Glomerular visceral epithelial cell (primary cell): ENCODE measurements around the gene CASQ2.

ENCODE experiments used
- DNase-seq: peaks from one replicate; pipeline ENCODE4 v3.0.0-alpha.2; 2016; ENCODE audit errors: extremely low spot score

The CASQ2 gene

DNA sequence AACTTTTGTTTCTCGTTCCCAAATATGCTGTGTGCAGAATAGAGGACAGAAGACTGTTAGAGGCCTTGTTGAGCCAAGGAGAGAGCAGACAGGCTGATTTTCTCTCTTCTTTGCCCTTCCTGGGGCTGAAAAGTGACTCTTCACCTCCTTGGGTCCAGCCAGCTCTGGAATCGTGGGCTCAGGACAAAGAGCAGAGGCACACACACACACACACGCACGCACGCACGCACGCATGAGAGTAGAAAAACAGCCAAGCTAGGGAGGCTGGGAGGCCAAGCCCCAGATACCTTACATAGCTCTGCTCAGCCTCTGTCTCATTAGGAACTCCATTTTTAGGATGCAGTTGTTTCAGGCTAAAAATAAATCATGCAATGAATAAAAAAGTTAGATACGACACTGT is at the start of gene CASQ2:
Gene CASQ2 (minus strand): TSS at position 166 of the 400 bp plus-strand sequence. CDS start 173 bp downstream, outside the sequence.
- no peak for DNase-seq

DNA sequence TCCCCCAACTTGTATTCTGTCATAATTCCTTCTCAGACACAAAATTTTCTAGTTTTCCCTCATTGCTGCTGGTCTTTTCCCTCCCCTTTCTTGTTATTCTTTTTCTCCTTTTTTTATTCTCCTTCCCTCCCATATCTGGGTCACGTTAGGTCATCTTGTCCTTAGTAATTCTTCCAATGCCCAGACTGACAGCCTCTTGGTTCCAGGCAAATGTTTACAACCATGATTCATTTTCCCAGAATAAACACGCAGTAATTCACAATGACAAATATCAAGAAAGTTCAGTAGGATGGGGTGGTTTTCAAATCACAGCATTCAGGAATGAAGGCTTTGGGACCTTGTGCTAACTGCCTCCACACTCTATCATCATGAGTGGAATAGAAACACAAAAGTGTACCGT is 47.2 kb upstream of the CASQ2 start:
- no peak for DNase-seq

- DNase-seq = no peak
These were observed 46.3 kb upstream of the CASQ2 start for GRCh38 chr1:115814685-115815398.

GRCh38 chr1:115813727-115814126 is 45.2 kb upstream of the CASQ2 start:
- DNase-seq = no peak

- DNase-seq = no peak
These were observed 42.8 kb upstream of the CASQ2 start for GRCh38 chr1:115811140-115811828.

GRCh38 chr1:115810609-115811008 is 42.1 kb upstream of the CASQ2 start:
- no peak for DNase-seq

DNA sequence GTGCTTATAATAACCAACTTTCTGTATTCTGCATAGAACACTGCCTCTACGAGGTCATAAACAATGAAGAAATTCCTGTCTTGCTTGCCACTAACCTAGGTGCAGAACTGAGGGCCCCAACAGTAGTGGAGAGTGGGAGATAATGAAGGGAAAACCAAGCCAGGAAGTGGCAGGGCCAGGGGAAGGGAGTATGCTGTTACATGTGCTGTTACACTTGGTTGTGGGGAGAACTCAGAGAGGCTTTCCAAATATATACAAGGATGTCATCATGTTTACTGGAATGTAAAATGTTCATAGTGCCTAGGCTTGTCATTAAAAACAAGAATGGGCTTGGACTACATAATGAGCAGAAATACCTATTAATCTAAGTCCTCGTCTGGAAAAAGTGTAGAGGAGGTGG is 41.3 kb upstream of the CASQ2 start:
- no peak for DNase-seq

GRCh38 chr1:115809076-115809475 is 40.6 kb upstream of the CASQ2 start:
- DNase-seq = no peak

- peak; percentile 68 for DNase-seq
These were observed 39.2 kb upstream of the CASQ2 start for GRCh38 chr1:115807723-115808122.

GRCh38 chr1:115805597-115805996 is 37.1 kb upstream of the CASQ2 start:
- DNase-seq = no peak

GRCh38 chr1:115802416-115802815 is 33.9 kb upstream of the CASQ2 start:
- no peak for DNase-seq

DNA sequence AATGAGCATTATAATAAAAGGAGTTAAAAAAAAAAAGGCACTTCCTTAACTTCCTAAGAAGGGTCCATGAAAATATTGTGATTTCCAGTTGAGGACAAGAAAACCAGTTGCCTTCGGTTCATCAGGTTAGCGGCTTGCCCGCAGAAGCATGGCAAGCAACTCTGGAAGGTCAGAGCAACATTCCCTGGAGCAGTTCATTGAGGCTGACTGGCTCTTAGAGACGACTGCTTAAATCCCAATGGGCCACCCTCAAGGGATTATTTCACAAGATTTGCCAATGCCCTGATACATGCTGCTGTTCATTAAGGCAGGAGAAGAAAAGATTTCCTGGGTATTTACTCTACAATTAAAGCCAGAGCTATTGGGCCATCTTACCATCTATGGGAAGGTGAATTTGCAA is 29.0 kb upstream of the CASQ2 start:
- DNase-seq = no peak

DNA sequence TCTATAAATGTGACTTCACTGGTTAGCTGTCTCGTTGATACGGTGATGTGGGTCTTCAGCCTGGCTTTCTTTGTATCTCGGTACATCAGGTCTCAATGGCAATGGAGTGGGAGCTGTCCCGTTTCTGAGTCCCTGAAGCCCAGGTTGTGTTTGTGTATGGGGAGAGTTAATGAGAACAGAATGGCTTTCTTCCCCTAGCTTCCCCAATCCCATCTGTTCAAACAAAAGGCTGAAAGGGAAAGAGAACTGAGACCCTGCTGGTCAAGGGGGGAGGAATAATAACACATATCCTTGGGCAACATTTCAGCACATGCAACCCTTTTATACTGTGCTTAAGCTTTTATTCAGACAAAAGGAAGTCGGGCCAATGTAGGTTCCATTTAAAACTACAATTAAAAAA is 28.4 kb upstream of the CASQ2 start:
- DNase-seq = no peak

GRCh38 chr1:115796036-115796435 is 27.5 kb upstream of the CASQ2 start:
- no peak for DNase-seq

DNA sequence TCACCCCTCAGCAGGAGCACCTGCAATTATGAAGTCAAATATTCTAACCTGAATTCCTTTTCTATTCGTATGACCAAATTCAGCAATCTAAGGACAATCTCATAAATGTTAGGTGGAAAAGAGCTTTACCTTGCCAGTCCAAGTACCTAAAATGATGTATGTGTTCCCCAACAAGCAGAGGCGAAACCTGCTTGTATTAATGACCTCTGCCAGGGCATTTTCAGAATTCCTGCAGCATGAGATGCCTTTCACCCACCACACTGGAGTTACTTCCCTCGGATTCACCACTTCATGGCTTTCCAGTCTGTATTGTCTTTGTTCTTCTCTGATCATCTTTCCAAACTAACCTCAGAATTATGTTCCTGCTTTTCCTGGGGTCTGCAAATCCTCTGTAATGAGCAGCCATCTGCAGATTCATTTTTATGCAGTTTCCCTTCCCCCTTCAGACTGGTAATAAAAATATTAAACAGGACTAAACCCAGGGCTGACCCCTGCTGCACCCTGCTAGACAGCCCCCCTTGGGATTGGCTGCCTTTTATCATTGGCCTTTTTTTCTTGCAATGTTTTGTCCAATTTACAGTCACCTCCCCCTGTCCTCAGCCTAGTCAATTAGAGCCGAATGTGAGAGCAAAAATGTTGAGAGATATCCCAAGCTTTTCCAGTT is 26.6 kb upstream of the CASQ2 start:
- peak; percentile 17 for DNase-seq

DNA sequence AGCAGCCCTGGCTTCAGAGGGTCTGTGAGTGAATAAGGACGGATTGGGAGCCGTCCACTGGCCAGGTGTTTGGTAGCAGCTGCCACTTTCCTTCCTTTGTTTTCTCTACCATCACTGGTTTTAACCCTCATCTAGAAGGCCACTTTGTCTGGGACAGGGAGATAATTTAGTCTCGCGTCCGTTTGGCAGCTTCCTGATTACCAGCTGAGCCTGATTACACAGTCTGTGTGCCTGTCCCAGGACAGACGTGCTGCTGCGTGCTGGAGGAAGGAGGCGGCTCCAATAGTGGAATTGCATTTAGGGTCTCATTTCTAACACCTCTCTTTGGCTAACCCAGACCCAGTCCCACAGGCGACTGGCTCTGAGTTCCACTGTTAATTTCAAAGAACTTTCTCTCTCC is 24.6 kb upstream of the CASQ2 start:
- DNase-seq = no peak

DNA sequence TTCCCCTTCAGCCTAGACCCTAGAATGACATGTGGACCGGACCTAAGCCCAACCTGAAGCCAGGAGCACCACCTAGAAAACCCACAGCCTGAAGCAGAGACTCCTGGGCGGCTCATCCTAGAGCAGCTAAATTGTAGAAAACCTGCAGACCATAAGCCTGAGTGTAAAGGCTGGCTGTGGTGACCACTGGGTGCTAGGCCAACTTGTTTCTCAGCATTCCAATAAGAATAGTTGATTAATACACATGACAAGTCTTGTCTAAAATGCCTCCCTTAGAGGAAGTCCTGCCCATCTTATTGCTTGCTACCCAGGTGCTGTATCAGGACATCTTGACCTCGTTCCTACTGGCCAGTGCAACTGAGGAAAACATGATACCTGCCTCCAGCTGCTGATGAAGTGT is 23.3 kb upstream of the CASQ2 start:
- DNase-seq = no peak

DNA sequence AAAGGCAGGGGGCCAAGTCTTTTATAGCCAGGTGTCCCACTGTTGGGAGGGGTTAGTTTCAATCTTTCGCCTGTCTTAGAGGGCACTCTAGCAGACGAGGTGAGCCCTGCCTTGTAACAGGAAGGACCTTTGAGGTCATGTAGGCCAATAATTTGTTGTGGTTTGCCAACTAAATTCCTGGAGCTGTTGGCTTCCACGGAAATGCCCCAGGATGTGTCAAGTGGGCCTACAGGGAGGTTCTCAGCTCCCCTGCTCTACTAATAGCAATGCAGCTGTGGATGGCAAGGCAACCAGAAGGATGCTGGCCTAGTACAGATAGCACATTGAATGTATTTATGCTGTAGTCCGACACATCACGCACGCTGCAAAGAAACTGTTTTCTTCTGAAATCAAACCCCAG is 22.3 kb upstream of the CASQ2 start:
- no peak for DNase-seq

GRCh38 chr1:115790356-115790755 is 21.8 kb upstream of the CASQ2 start:
- DNase-seq = no peak

GRCh38 chr1:115783311-115783710 is 14.8 kb upstream of the CASQ2 start:
- DNase-seq = no peak

- DNase-seq = peak; percentile 75
These were observed 14.2 kb upstream of the CASQ2 start for GRCh38 chr1:115782571-115783281.

DNA sequence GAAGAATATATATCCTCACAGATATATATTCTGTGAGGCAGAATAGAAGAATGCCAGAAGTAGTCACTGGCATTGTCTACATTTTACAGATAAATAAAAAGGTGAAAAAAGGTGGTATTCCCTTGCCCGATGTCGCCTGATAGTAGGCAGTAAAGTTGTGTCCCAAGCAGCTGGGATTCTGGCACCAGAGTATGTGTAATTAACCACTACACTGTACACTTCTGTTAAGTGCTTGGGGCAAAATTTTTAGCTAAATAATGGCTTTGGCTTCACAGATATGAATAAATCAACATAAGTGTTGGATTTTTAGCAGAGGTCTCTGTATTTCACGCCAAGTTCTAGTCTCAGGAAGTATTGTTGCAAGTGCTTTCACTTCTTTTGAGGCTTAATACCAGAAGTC is 13.3 kb upstream of the CASQ2 start:
- no peak for DNase-seq
